ENCODE data around the gene ATL3. TPM values are rescaled to one million over a fixed set of nuclear protein-coding genes. Genes with fewer than 3 reads are reported as not detected.
A peak's percentile ranks its signal among the peaks of the same experiment; 100 is the strongest.

The ATL3 gene
- total and polyA plus RNA-seq, 2 donors (not counting 1 experiment from before 2014, with no cell fraction given): 8.9 to 33.8 TPM

DNA sequence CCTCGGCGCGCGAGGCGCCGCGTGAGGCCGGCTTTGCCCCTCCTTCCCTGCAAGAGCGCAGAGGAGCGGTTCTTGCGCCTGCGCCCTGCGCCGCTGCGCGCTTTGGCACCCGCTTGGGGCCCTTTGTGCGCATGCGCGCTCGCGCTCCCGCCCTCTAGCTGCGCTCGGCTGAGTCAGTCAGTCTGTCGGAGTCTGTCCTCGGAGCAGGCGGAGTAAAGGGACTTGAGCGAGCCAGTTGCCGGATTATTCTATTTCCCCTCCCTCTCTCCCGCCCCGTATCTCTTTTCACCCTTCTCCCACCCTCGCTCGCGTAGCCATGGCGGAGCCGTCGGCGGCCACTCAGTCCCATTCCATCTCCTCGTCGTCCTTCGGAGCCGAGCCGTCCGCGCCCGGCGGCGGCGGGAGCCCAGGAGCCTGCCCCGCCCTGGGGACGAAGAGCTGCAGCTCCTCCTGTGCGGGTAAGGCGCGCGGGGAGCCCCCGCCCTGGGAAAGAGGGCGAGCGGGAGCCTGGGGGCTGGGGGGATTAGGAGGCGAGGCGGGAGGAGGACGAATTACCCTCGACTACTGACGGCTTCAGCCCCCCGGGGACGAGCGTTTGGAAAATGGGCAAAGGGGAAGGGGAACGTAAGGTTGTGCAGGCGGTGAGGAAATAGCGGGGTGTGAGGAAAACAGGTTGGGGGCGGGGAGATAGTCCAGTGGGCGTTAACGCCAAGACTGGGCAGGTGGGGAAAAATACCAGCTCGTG lies 10.3 kb upstream of the ATL3 start, which contains the start of gene RTN3:
Gene RTN3, plus strand, starts transcription at position 180 of the 745 bp plus-strand sequence. Its CDS starts 137 bp downstream, at position 317.
- intact Hi-C loops (cut with micrococcal nuclease): loop anchor here (1.0 to 5.0 kb wide), 3 partner anchors 10 to 306 kb away; partner anchors contain the start of genes ATL3, MARK2 and OTUB1
- H3K79me2 ChIP-seq (ENCODE audit: control insufficient read depth, insufficient read depth, low read length): peaks cover 31% of the 10 kb centered on the region
- DNase-seq (peak; percentile 99), ATAC-seq (ENCODE audit: low read depth) (peak; percentile 92)
- H2AFZ ChIP-seq (ENCODE audit: insufficient read depth, low read depth, low read length, poor library complexity, severe bottlenecking): peak within 1 kb of the TSS; percentile 99
- under 1% methylated on average over 73 of the region's 74 CpGs for WGBS (ENCODE audit: insufficient coverage)
- H3K27ac ChIP-seq (ENCODE audit: low read length in 2 of 2): peak within 1 kb of the TSS; percentile 83 to 84
- peak within 1 kb of the TSS; percentile 95 for H3K9ac ChIP-seq (ENCODE audit: low read length)
- peak within 1 kb of the TSS; percentile 88 for H3K4me2 ChIP-seq (replicated peaks; ENCODE audit: low read depth, low read length, poor library complexity, severe bottlenecking)
- H3K36me3 ChIP-seq (replicated peaks in 1 of 2; ENCODE audit: control extremely low read depth in 1 of 2, control insufficient read depth in 1 of 2, extremely low read depth in 1 of 2, insufficient read depth in 2 of 2, low read length in 1 of 2): no peaks in the 10 kb centered on the region
- peak within 1 kb of the TSS; percentile 95 for H3K4me3 Mint-ChIP-seq
- H3K27ac Mint-ChIP-seq: peak within 1 kb of the TSS; percentile 97
- no peak for TF ChIP-seq EZH2 (IDR thresholded peaks at IDR 0.05; ENCODE audit: borderline replicate concordance, insufficient read depth, low read depth, low read length, poor library complexity, severe bottlenecking)
- TF ChIP-seq, protein P1, sequence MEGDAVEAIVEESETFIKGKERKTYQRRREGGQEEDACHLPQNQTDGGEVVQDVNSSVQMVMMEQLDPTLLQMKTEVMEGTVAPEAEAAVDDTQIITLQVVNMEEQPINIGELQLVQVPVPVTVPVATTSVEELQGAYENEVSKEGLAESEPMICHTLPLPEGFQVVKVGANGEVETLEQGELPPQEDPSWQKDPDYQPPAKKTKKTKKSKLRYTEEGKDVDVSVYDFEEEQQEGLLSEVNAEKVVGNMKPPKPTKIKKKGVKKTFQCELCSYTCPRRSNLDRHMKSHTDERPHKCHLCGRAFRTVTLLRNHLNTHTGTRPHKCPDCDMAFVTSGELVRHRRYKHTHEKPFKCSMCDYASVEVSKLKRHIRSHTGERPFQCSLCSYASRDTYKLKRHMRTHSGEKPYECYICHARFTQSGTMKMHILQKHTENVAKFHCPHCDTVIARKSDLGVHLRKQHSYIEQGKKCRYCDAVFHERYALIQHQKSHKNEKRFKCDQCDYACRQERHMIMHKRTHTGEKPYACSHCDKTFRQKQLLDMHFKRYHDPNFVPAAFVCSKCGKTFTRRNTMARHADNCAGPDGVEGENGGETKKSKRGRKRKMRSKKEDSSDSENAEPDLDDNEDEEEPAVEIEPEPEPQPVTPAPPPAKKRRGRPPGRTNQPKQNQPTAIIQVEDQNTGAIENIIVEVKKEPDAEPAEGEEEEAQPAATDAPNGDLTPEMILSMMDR (IDR thresholded peaks at IDR 0.05): no peak
- no peaks in the 10 kb centered on the region for H3K9me3 Mint-ChIP-seq (ENCODE audit: insufficient read depth)
- H3K4me1 ChIP-seq (ENCODE audit: control insufficient read depth in 2 of 2, insufficient read depth in 2 of 2, low read length in 2 of 2): peaks cover 15 to 16% of the 10 kb centered on the region in 2 donors
- H4K20me1 ChIP-seq (ENCODE audit: control insufficient read depth, insufficient read depth, low read length, poor library complexity, severe bottlenecking): no peaks in the 10 kb centered on the region
- H3K9me3 ChIP-seq (ENCODE audit: control extremely low read depth in 1 of 3, control insufficient read depth in 2 of 3, insufficient read depth in 1 of 3, low read length in 2 of 3): no peaks in the 10 kb centered on the region
- POLR2A ChIA-PET: interaction anchor here (1.9 kb wide), 1 partner anchor 11 kb away, joined by 11 read pairs; the partner anchor contains the start of gene ATL3
- peaks cover 27% of the 10 kb centered on the region for H3K4me1 Mint-ChIP-seq
- H3K4me3 ChIP-seq (ENCODE audit: control extremely low read depth in 1 of 5, extremely low read depth in 1 of 5, insufficient read depth in 1 of 5, low read depth in 2 of 5, low read length in 4 of 5): peak within 1 kb of the TSS; percentile 75 to 98 (median 90)
- H3K27me3 ChIP-seq (replicated peaks in 1 of 4; ENCODE audit: control extremely low read depth in 1 of 4, control insufficient read depth in 3 of 4, insufficient read depth in 4 of 4, low read length in 3 of 4): no peaks in the 10 kb centered on the region
- H3K27me3 Mint-ChIP-seq: peaks cover 6% of the 10 kb centered on the region
- CTCF ChIA-PET: interaction anchor here (0.6 to 3.2 kb wide), 6 partner anchors 10 to 175 kb away, joined by 3 to 19 read pairs (median 4); partner anchors contain the start of genes ATL3 and ZFTA
